ENCODE results near the gene PUDP. TPM values are rescaled to one million over a fixed set of nuclear protein-coding genes. Genes with fewer than 3 reads are reported as not detected.

PUDP gene
- total and polyA plus RNA-seq, 8 donors = 1.8 to 42.0 (median 18.5) TPM

DNA sequence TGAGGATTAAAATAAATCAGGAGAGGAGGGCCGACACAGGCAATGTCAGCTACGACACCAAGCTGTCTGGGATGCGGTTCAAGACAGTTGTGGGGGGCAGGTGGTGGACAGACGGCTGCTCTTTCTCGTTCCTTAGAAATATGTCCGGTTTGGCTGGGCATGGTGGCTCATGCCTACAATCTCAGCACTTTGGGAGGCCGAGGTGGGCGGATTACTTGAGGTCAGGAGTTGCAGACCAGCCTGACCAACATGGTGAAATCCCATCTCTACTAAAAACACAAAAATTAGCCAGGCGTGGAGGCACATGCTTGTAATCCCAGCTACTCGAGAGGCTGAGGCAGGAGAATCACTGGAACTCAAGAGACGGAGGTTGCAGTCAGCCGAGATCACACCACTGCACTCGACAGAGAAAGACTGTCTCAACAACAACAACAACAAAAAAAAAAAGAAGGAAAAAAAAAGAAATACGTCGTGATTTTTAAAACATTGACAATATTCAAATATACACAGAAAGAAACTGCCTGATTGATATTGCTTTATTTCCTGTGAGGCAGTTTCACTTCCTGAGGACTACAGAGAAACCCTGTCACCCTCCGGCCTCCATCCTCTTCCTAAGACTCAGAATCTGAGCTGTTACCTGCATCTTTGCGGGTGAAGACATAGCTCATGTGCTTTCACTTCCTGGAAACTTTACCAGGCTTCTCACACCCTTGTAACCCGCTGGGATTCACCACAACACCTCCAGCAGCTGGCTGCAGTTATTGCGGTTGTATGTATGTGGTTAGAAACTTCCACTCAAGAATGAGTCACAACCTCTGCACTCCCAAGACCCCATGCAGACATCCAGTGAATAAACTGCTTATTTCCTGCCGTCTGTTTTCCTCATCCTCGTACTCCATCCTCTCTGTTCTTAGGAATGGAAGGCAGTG lies 64.2 kb downstream of the PUDP start:
- Histone ChIP-seq H3K9me3 (no peaks in the 10 kb centered on the region), H3K4me3 (no peak overlapping the region), H3K4me1 (peaks cover 0 to 9% (median 2%) of the 10 kb centered on the region in 4 donors), H3K36me3 (peaks cover 0 to 21% (median 4%) of the 10 kb centered on the region in 4 donors), H3K27me3 (no peaks in the 10 kb centered on the region), H3K27ac (peak overlapping the region in 1 of 5 donors; percentile 36)
- peak in 1 of 2 donors; percentile 60 for DNase-seq
- WGBS, 5 donors = 54 to 81% (median 77%) methylated on average over 21 of the region's 21 CpGs
- TF ChIP-seq, protein P1, sequence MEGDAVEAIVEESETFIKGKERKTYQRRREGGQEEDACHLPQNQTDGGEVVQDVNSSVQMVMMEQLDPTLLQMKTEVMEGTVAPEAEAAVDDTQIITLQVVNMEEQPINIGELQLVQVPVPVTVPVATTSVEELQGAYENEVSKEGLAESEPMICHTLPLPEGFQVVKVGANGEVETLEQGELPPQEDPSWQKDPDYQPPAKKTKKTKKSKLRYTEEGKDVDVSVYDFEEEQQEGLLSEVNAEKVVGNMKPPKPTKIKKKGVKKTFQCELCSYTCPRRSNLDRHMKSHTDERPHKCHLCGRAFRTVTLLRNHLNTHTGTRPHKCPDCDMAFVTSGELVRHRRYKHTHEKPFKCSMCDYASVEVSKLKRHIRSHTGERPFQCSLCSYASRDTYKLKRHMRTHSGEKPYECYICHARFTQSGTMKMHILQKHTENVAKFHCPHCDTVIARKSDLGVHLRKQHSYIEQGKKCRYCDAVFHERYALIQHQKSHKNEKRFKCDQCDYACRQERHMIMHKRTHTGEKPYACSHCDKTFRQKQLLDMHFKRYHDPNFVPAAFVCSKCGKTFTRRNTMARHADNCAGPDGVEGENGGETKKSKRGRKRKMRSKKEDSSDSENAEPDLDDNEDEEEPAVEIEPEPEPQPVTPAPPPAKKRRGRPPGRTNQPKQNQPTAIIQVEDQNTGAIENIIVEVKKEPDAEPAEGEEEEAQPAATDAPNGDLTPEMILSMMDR (IDR thresholded peaks at IDR 0.05) = no peak
- TF ChIP-seq POLR2A (IDR thresholded peaks at IDR 0.05) (no peak), POLR2AphosphoS5 (IDR thresholded peaks at IDR 0.05) (no peak), EP300 (IDR thresholded peaks at IDR 0.05) (no peak)
- intact Hi-C loops (cut with DNase I; ENCODE audit: low total_unique reads) = no loop called here

- TF ChIP-seq POLR2A (IDR thresholded peaks at IDR 0.05) (no peak), POLR2AphosphoS5 (IDR thresholded peaks at IDR 0.05) (no peak), EP300 (IDR thresholded peaks at IDR 0.05) (no peak)
- TF ChIP-seq, protein P1 (IDR thresholded peaks at IDR 0.05) = no peak
- intact Hi-C loops (cut with DNase I; ENCODE audit: low total_unique reads) = no loop called here
- no peaks in the 10 kb centered on the region for H3K27me3 ChIP-seq
- H3K9me3 ChIP-seq = no peaks in the 10 kb centered on the region
- no peak overlapping the region for H3K4me3 ChIP-seq
- 89 to 100% (median 100%) methylated on average over 1 of the region's 1 CpG for WGBS, 5 donors
- DNase-seq = no peak
- no peak overlapping the region for H3K27ac ChIP-seq
- H3K36me3 ChIP-seq = peaks cover 0 to 21% (median 4%) of the 10 kb centered on the region in 4 donors
- peaks cover 0 to 9% (median 2%) of the 10 kb centered on the region in 4 donors for H3K4me1 ChIP-seq
These were observed 64.9 kb downstream of the PUDP start for GRCh38 chrX:7083021-7083420.

- TF ChIP-seq EP300 (IDR thresholded peaks at IDR 0.05) (no peak), POLR2AphosphoS5 (IDR thresholded peaks at IDR 0.05) (no peak), POLR2A (IDR thresholded peaks at IDR 0.05) (no peak)
- TF ChIP-seq, protein P1 (IDR thresholded peaks at IDR 0.05) = no peak
- peaks cover 0 to 9% (median 2%) of the 10 kb centered on the region in 4 donors for H3K4me1 ChIP-seq
- WGBS, 5 donors = 83 to 100% (median 96%) methylated on average over 1 to 5 of the region's 5 CpGs
These were observed 65.4 kb downstream of the PUDP start for GRCh38 chrX:7082556-7082955.

DNA sequence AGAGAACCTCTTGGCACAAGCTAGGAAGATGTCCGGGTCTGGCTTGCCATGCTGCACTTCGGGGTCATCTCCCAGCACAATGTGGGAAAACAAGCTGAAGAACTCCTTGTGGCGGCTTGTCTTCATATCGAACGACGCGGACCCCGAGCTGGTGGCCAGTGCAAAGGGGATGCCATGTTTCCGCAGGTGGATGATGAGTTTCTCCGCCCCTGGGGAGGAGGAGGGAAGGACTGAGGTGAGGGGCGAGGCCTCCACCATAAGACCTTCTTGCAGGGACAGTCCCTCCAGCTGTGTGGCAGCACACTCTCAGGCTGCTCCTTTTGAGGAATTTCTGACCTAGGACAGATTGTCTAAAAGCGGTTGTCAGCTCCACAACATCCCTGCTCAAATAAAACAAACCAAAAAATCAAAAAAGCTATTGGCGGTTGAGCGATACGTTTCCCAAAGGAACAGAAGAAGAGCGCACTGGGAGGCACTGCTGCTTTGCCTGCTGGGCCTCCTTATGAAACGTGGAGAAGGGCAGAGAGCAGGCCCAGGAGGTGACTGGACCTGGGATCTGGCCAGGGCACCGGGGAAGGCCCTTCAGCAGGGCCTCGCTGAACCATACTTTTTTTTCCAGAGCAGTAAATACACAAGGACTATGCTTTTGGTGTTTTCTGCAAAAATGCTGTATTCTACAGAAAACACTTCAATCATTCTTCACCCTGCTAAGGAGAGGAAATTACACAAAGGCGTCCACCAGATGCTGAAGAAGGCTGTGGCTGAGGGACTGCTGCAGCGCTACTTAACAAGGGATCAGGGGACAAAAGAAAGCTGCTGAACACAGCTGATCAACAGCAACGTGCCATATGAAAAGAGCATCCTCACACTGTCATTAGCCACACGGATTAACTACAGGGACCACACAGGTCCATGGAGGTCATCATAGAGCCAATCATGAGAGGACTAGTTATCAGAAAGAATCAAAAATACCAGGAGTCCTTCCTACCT lies 70.4 kb downstream of the PUDP start:
- Histone ChIP-seq H3K27ac (no peak overlapping the region), H3K4me3 (no peak overlapping the region), H3K9me3 (no peaks in the 10 kb centered on the region), H3K27me3 (no peaks in the 10 kb centered on the region), H3K4me1 (peaks cover 0 to 33% (median 3%) of the 10 kb centered on the region in 4 donors), H3K36me3 (peaks cover 0 to 25% (median 15%) of the 10 kb centered on the region in 4 donors)
- no peak for DNase-seq
- intact Hi-C loops (cut with DNase I; ENCODE audit: low total_unique reads) = no loop called here
- no peak for TF ChIP-seq POLR2AphosphoS5 (IDR thresholded peaks at IDR 0.05)
- TF ChIP-seq, protein P1 (IDR thresholded peaks at IDR 0.05) = no peak
- no peak for TF ChIP-seq EP300 (IDR thresholded peaks at IDR 0.05)
- no peak for TF ChIP-seq POLR2A (IDR thresholded peaks at IDR 0.05)
- 87 to 94% (median 89%) methylated on average over 14 to 23 of the region's 23 CpGs for WGBS, 5 donors

More at GRCh38 chrX:7082556-7082955, 65.4 kb downstream of the PUDP start:
- DNase-seq = no peak
- intact Hi-C loops (cut with DNase I; ENCODE audit: low total_unique reads) = no loop called here
- H3K27ac ChIP-seq = no peak overlapping the region
- H3K4me3 ChIP-seq = no peak overlapping the region
- H3K36me3 ChIP-seq = peaks cover 0 to 22% (median 4%) of the 10 kb centered on the region in 4 donors
- no peaks in the 10 kb centered on the region for H3K27me3 ChIP-seq
- H3K9me3 ChIP-seq = no peaks in the 10 kb centered on the region
